OCI-LY3 (cell line): ENCODE data around the gene AVPR1B.

Experiments
- CTCF ChIP-seq: fragments of 200-600, 300-600 bp; sonication (generic); IDR thresholded peaks from 2 replicates; pipeline ENCODE4 v1.5.1; 2014; ENCODE audit warnings: antibody characterized with exemption, low read length, low read depth
- EZH2phosphoT487 ChIP-seq: fragments of 200-600 bp; shearing (Covaris generic); IDR thresholded peaks from 2 replicates; pipeline ENCODE4 v1.6.1; 2018; ENCODE audit warnings: antibody characterized with exemption, mixed run types, low read depth

GRCh38 chr1:206094024-206094423 lies 23.2 kb downstream of the AVPR1B start:
- no peak for TF ChIP-seq CTCF
- TF ChIP-seq EZH2phosphoT487, result no peak
